ENCODE results near the gene SNX4.

SNX4 gene

GRCh38 chr3:125403789-125404188, 116.2 kb downstream of the SNX4 start:
- DNase-seq (ENCODE audit: low read depth) = no peak

GRCh38 chr3:125402639-125403038, 117.4 kb downstream of the SNX4 start:
- no peak for DNase-seq (ENCODE audit: low read depth)

GRCh38 chr3:125401402-125401801, 118.6 kb downstream of the SNX4 start:
- no peak for DNase-seq (ENCODE audit: low read depth)

DNA sequence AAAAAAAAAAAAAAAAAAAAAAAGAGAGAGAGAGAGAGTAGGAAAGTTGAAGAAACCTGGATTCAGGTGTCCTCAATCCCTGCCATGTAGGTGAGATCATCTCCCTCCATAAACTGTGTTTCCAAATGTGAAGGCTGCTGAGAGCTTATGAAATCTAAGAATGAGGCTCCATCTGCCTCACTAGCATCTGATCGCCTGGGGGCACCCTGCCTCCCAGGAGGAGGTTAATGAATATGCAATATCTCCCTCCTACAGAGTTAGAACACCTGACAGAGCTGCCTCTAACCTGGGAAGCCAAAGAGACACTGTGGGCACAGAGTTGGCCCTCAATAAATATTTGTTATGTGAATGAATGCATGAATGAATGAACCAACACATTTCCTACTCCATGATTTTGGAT, 121.0 kb downstream of the SNX4 start:
- DNase-seq (ENCODE audit: low read depth) = no peak
